HepG2 (cell line): ENCODE measurements around the gene DNAJA3. TPM values are rescaled to one million over a fixed set of nuclear protein-coding genes. Genes with fewer than 3 reads are reported as not detected.

Experiments used
- ARNTL ChIP-seq: sonication (generic); formaldehyde crosslinking; IDR thresholded peaks from 2 replicates; pipeline ENCODE4 v1.4.0; 2020; ENCODE audit warnings: mild to moderate bottlenecking, missing genetic modification reagents
- ATM ChIP-seq: fragments of 450-650 bp; IDR thresholded peaks from 2 replicates; pipeline ENCODE4 v1.7.1; 2017; ENCODE audit warnings: mild to moderate bottlenecking, borderline replicate concordance
- DPF2 ChIP-seq: sonication (generic); formaldehyde crosslinking; IDR thresholded peaks from 2 replicates; pipeline ENCODE4 v1.4.0; 2020; ENCODE audit warnings: mild to moderate bottlenecking, low read depth, missing genetic modification reagents, borderline replicate concordance
- EED ChIP-seq: sonication (generic); formaldehyde crosslinking; IDR thresholded peaks from 2 replicates; pipeline ENCODE4 v1.5.0; 2020; ENCODE audit warnings: mild to moderate bottlenecking, missing genetic modification reagents
- HES4 ChIP-seq: sonication (generic); formaldehyde crosslinking; IDR thresholded peaks from 2 replicates; pipeline ENCODE4 v1.9.0; 2021; ENCODE audit warnings: mild to moderate bottlenecking, missing genetic modification reagents, borderline replicate concordance
- HNRNPH1 ChIP-seq: fragments of 200-400 bp; formaldehyde crosslinking; optimal IDR thresholded peaks from 2 replicates; pipeline ENCODE3; 2017; ENCODE audit warnings: mild to moderate bottlenecking, low read depth, low read length
- POGZ ChIP-seq: sonication (generic); formaldehyde crosslinking; IDR thresholded peaks from 2 replicates; pipeline ENCODE4 v1.4.0; 2020; ENCODE audit warnings: mild to moderate bottlenecking, missing genetic modification reagents
- POLR2AphosphoS5 ChIP-seq: IDR thresholded peaks from 2 replicates; pipeline ENCODE4 v1.6.1; 2012; ENCODE audit warnings: low read depth, low read length
- SAFB2 ChIP-seq: sonication (generic); formaldehyde crosslinking; IDR thresholded peaks from 2 replicates; pipeline ENCODE4 v1.5.1; 2020; ENCODE audit warnings: missing genetic modification reagents, low read depth, mild to moderate bottlenecking, borderline replicate concordance
- SRSF1 ChIP-seq: fragments of 200-400 bp; formaldehyde crosslinking; optimal IDR thresholded peaks from 2 replicates; pipeline ENCODE3; 2017; ENCODE audit warnings: mild to moderate bottlenecking, low read depth, low read length, moderate library complexity
- TOE1 ChIP-seq: sonication (generic); formaldehyde crosslinking; IDR thresholded peaks from 2 replicates; pipeline ENCODE4 v1.4.0; 2020; ENCODE audit warnings: mild to moderate bottlenecking, missing genetic modification reagents
- ZBTB42 ChIP-seq: sonication (generic); formaldehyde crosslinking; IDR thresholded peaks from 2 replicates; pipeline ENCODE4 v1.5.0; 2020; ENCODE audit warnings: mild to moderate bottlenecking, missing genetic modification reagents
- ZNF34 ChIP-seq: sonication (generic); formaldehyde crosslinking; IDR thresholded peaks from 2 replicates; pipeline ENCODE4 v1.4.0; 2020; ENCODE audit warnings: mild to moderate bottlenecking, missing genetic modification reagents, borderline replicate concordance
- ZNF382 ChIP-seq: sonication (generic); formaldehyde crosslinking; IDR thresholded peaks from 2 replicates; pipeline ENCODE4 v1.5.0; 2020; ENCODE audit warnings: missing genetic modification reagents, mild to moderate bottlenecking, borderline replicate concordance
- ZNF543 ChIP-seq: sonication (generic); formaldehyde crosslinking; IDR thresholded peaks from 2 replicates; pipeline ENCODE4 v1.4.0; 2020; ENCODE audit warnings: mild to moderate bottlenecking, missing genetic modification reagents
- ZNF549 ChIP-seq: sonication (generic); formaldehyde crosslinking; IDR thresholded peaks from 2 replicates; pipeline ENCODE4 v1.5.0; 2020; ENCODE audit warnings: missing genetic modification reagents
- ZNF552 ChIP-seq: sonication (generic); formaldehyde crosslinking; IDR thresholded peaks from 2 replicates; pipeline ENCODE4 v1.9.0; 2022; ENCODE audit warnings: missing genetic modification reagents, mild to moderate bottlenecking, borderline replicate concordance
- ZNF556 ChIP-seq: sonication (generic); formaldehyde crosslinking; IDR thresholded peaks from 2 replicates; pipeline ENCODE4 v1.4.0; 2020; ENCODE audit warnings: mild to moderate bottlenecking, missing genetic modification reagents, borderline replicate concordance
- ZNF605 ChIP-seq: sonication (generic); formaldehyde crosslinking; IDR thresholded peaks from 2 replicates; pipeline ENCODE4 v1.8.0; 2022; ENCODE audit warnings: mild to moderate bottlenecking, missing genetic modification reagents
- ZNF746 ChIP-seq: sonication (generic); formaldehyde crosslinking; IDR thresholded peaks from 2 replicates; pipeline ENCODE4 v1.8.0; 2022; ENCODE audit warnings: mild to moderate bottlenecking, missing genetic modification reagents
- ZNF850 ChIP-seq: sonication (generic); formaldehyde crosslinking; conservative IDR thresholded peaks from 2 replicates; pipeline ENCODE4 v1.9.0; 2021; ENCODE audit warnings: mild to moderate bottlenecking, missing genetic modification reagents
- polyA plus RNA-seq, 8 experiments: library from polyadenylated mRNA; depleted of rRNA in 3 of 8; stranded (reverse) in 7 of 8; unstranded in 1 of 8; fragments of >200 nt; fragmentation: Illumina TruSeq in 4 of 8; extraction: Trizol in 4 of 8; gene quantifications; 2 replicates each; pipeline versions ENCODE4 v1.2.1 to v1.2.3, GENCODE V29; 2011 to 2016; ENCODE audit warnings: low read depth in 4 of 8, missing spikeins in 1 of 8, mixed read lengths in 1 of 8; ENCODE audit not compliant: insufficient read depth in 1 of 8
- total RNA-seq, 5 experiments: library from RNA; depleted of rRNA; stranded (reverse); fragments of >200 nt; fragmentation: Illumina TruSeq; extraction: Trizol; gene quantifications; 2 replicates each; pipeline ENCODE4 v1.2.3, GENCODE V29; 2016; ENCODE audit warnings: low read depth in 1 of 5
- TF ChIP-seq, protein P1 (sequence below): sonication (generic); formaldehyde crosslinking; IDR thresholded peaks from 2 replicates; pipeline ENCODE4 v1.5.1; 2020; ENCODE audit warnings: mild to moderate bottlenecking, missing genetic modification reagents, borderline replicate concordance
- TF ChIP-seq, protein P2 (sequence below): IDR thresholded peaks from 2 replicates; pipeline ENCODE4 v1.6.1; 2012; ENCODE audit warnings: inconsistent platforms
- TF ChIP-seq, protein P3 (sequence below): sonication (generic); formaldehyde crosslinking; IDR thresholded peaks from 2 replicates; pipeline ENCODE4 v1.4.0; 2020; ENCODE audit warnings: mild to moderate bottlenecking, missing genetic modification reagents

DNAJA3 gene
- total and polyA plus RNA-seq, 2 of the 13 experiments (the other 11 are each of a cell fraction or from before 2014, with no cell fraction given): 77.0 to 83.3 TPM

DNA sequence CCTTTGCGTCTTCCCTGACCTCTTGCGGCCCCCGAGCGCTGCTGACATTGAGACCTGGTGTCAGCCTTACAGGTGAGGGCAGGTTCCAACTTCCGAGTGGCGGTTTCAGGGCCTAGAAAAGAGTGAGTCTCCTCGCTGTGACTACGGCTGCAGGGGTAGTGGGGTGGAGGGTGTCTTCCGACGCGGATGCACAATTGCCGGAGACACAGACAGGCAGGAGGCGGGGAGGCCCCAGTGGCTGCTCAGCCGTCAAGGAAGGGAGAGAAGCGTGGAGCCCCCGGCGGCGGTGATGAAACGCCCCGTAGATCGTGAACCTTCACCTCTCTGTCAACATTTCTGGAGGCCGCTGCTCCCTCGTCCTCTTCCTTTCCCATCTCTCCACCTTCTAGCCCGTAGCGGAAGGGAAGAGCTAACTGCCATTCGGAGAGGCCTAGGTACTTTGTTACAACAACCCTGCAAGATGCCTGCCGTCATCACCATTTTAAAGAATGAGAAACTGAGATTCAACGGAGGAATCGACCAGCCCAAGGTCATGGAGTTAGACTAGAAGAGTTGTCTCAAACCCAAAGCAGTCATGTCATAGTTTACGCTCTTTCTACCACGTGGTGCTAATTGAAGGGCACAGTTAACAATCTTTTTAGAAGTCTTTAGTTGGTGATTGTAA, 485 bp downstream of the DNAJA3 start (continued):
- TF ChIP-seq ZBTB42 (CRISPR knock-in tag): peak; percentile 86; the same call in 1 of the 2 replicates
- TF ChIP-seq ZNF850 (CRISPR knock-in tag): no peak
- TF ChIP-seq ZNF549 (CRISPR knock-in tag): no peak
- no peak for TF ChIP-seq ZNF382 (CRISPR knock-in tag)
- peak; percentile 85; the same call in 1 of the 2 replicates for TF ChIP-seq ZNF556 (CRISPR knock-in tag)
- TF ChIP-seq POLR2AphosphoS5: no peak; the same call in 1 of the 2 replicates
- no peak for TF ChIP-seq HNRNPH1
- TF ChIP-seq SRSF1: no peak
- TF ChIP-seq ZNF34 (CRISPR knock-in tag): 0 out of 2 replicates have a peak, but pooled peaks have one; percentile 31
- peak; percentile 73; the same call in 1 of the 2 replicates for TF ChIP-seq EED
- TF ChIP-seq ZNF543 (CRISPR knock-in tag): peak; percentile 90
- no peak for TF ChIP-seq ATM
- TF ChIP-seq ZNF605 (CRISPR knock-in tag): no peak; the same call in 1 of the 2 replicates
- no peak for TF ChIP-seq TOE1
- TF ChIP-seq, protein P1, sequence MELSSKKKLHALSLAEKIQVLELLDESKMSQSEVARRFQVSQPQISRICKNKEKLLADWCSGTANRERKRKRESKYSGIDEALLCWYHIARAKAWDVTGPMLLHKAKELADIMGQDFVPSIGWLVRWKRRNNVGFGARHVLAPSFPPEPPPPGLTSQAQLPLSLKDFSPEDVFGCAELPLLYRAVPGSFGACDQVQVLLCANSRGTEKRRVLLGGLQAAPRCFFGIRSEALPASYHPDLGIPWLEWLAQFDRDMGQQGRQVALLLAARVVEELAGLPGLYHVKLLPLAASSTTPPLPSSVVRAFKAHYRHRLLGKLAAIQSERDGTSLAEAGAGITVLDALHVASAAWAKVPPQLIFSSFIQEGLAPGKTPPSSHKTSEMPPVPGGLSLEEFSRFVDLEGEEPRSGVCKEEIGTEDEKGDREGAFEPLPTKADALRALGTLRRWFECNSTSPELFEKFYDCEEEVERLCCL (CRISPR knock-in tag): no peak
- TF ChIP-seq, protein P2, sequence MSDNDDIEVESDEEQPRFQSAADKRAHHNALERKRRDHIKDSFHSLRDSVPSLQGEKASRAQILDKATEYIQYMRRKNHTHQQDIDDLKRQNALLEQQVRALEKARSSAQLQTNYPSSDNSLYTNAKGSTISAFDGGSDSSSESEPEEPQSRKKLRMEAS: peak; percentile 61
- peak; percentile 75; the same call in 1 of the 2 replicates for TF ChIP-seq ZNF746 (CRISPR knock-in tag)
- 0 out of 2 replicates have a peak, but pooled peaks have one; percentile 56 for TF ChIP-seq ZNF552 (CRISPR knock-in tag)
- peak; percentile 77; the same call in 1 of the 2 replicates for TF ChIP-seq HES4 (CRISPR knock-in tag)
- peak; percentile 65; the same call in 1 of the 2 replicates for TF ChIP-seq SAFB2 (CRISPR knock-in tag)
- peak; percentile 53; the same call in 1 of the 2 replicates for TF ChIP-seq DPF2 (CRISPR knock-in tag)
- peak; percentile 47; the same call in 1 of the 2 replicates for TF ChIP-seq POGZ (CRISPR knock-in tag)
- TF ChIP-seq, protein P3, sequence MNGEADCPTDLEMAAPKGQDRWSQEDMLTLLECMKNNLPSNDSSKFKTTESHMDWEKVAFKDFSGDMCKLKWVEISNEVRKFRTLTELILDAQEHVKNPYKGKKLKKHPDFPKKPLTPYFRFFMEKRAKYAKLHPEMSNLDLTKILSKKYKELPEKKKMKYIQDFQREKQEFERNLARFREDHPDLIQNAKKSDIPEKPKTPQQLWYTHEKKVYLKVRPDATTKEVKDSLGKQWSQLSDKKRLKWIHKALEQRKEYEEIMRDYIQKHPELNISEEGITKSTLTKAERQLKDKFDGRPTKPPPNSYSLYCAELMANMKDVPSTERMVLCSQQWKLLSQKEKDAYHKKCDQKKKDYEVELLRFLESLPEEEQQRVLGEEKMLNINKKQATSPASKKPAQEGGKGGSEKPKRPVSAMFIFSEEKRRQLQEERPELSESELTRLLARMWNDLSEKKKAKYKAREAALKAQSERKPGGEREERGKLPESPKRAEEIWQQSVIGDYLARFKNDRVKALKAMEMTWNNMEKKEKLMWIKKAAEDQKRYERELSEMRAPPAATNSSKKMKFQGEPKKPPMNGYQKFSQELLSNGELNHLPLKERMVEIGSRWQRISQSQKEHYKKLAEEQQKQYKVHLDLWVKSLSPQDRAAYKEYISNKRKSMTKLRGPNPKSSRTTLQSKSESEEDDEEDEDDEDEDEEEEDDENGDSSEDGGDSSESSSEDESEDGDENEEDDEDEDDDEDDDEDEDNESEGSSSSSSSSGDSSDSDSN (CRISPR knock-in tag): peak; percentile 93
- TF ChIP-seq ARNTL: peak; percentile 58; the same call in 1 of the 2 replicates
